Measurements from ENCODE around the gene NAGPA.

NAGPA gene

GRCh38 chr16:4991754-4992153, 42.0 kb downstream of the NAGPA start:
- TF ChIP-seq SPI1 (IDR thresholded peaks at IDR 0.05; ENCODE audit: borderline replicate concordance, low read depth), result no peak
- Histone ChIP-seq H3K27ac (replicated peaks) (no peak overlapping the region), H3K4me3 (replicated peaks; ENCODE audit: insufficient read depth, low read length) (no peak overlapping the region), H3K27me3 (ENCODE audit: insufficient read depth, poor library complexity, severe bottlenecking) (peaks cover 19% of the 10 kb centered on the region)
- no peak for DNase-seq (ENCODE audit: low read depth in 1 of 2, low spot score in 1 of 2)

DNA sequence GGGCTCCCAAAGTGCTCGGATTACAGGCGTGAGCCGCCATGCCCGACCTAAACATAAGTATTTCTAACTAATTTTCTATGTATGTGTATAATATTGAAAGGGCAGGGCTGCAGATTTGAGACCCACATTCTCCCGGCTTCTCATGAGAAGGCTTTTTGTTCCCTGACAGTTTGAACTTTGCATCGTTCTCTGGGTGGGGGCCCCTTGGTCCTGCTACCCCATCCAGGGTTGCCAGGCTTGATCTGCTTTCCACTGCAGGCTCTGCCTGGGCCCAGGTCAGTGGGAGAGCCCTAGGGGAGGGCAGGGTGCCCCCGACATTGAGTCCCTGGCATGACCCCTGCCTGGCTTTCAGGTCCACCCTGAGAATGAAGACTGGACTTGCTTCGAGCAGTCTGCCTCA, 43.3 kb downstream of the NAGPA start:
- no peak for DNase-seq (ENCODE audit: low read depth in 1 of 2, low spot score in 1 of 2)

DNA sequence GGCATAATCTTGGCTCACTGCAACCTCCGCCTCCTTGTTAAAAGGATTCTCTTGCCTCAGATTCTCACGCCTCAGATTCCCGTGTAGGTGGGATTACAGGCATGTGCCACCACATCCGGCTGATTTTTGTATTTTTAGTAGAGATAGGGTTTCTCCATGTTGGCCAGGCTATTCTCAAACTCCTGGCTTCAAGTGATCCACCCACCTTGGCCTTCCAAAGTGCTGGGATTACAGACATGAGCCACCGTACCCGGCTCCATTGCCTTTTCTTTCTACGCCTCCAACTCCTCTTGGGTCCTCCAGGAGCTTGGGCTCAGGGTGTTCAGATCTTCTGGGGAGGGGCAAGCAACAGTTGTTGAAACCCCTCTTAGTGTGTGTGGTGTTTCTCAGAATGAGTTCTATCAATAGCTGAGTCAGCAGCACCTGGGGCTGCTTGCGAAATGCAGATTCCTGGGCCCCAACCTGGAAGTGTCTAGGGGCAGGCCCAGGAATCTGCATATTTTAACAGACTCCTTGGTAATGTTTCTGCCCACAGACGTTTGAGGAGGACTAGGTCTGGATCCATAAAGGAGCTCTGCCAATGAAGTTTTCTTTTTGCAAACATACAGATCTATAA, 44.2 kb downstream of the NAGPA start:
- no peak for DNase-seq (ENCODE audit: low read depth in 1 of 2, low spot score in 1 of 2)
- peaks cover 19% of the 10 kb centered on the region for H3K27me3 ChIP-seq (ENCODE audit: insufficient read depth, poor library complexity, severe bottlenecking)
- no peak for TF ChIP-seq REST (IDR thresholded peaks at IDR 0.05; ENCODE audit: insufficient replicate concordance, low read depth)
- no peak for TF ChIP-seq POLR2AphosphoS5 (IDR thresholded peaks at IDR 0.05; ENCODE audit: low read depth)
- no peak for TF ChIP-seq CTCF (IDR thresholded peaks at IDR 0.05; ENCODE audit: insufficient read depth, low read length)
- no peak for TF ChIP-seq SPI1 (IDR thresholded peaks at IDR 0.05; ENCODE audit: borderline replicate concordance, low read depth)
- no peak for TF ChIP-seq GABPA (IDR thresholded peaks at IDR 0.05; ENCODE audit: low read depth)
- no peak overlapping the region for H3K4me3 ChIP-seq (replicated peaks; ENCODE audit: insufficient read depth, low read length)
- H3K27ac ChIP-seq (replicated peaks), result no peak overlapping the region

More for the DNA sequence above, 43.3 kb downstream of the NAGPA start:
- TF ChIP-seq SPI1 (IDR thresholded peaks at IDR 0.05; ENCODE audit: borderline replicate concordance, low read depth) (no peak), REST (IDR thresholded peaks at IDR 0.05; ENCODE audit: insufficient replicate concordance, low read depth) (no peak), CTCF (IDR thresholded peaks at IDR 0.05; ENCODE audit: insufficient read depth, low read length) (no peak), GABPA (IDR thresholded peaks at IDR 0.05; ENCODE audit: low read depth) (no peak), POLR2AphosphoS5 (IDR thresholded peaks at IDR 0.05; ENCODE audit: low read depth) (no peak)
- no peak overlapping the region for H3K4me3 ChIP-seq (replicated peaks; ENCODE audit: insufficient read depth, low read length)
- H3K27me3 ChIP-seq (ENCODE audit: insufficient read depth, poor library complexity, severe bottlenecking), result peaks cover 19% of the 10 kb centered on the region
- no peak overlapping the region for H3K27ac ChIP-seq (replicated peaks)

DNA sequence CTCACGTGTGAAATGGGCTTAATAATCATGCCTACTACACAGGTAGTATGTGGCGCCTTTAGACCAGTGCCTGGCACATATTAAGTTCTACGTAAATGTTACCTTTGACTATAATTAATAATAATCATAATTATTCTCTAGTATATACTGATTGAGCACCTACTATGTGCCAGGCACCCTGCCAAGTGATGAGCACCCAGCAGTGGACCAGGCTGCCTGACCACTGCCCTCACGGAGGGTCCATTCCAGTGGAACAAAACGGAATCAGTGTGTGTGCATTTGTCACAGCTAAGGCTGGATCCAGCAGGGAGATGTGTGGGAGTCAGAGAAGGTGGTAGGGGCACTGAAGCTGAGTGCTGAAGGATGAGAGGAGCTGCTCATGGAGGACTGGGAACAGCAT, 45.1 kb downstream of the NAGPA start:
- no peak for DNase-seq (ENCODE audit: low read depth in 1 of 2, low spot score in 1 of 2)
- H3K27me3 ChIP-seq (ENCODE audit: insufficient read depth, poor library complexity, severe bottlenecking), result peaks cover 19% of the 10 kb centered on the region
- no peak overlapping the region for H3K27ac ChIP-seq (replicated peaks)
- TF ChIP-seq SPI1 (IDR thresholded peaks at IDR 0.05; ENCODE audit: borderline replicate concordance, low read depth) (no peak), REST (IDR thresholded peaks at IDR 0.05; ENCODE audit: insufficient replicate concordance, low read depth) (no peak), GABPA (IDR thresholded peaks at IDR 0.05; ENCODE audit: low read depth) (no peak), POLR2AphosphoS5 (IDR thresholded peaks at IDR 0.05; ENCODE audit: low read depth) (no peak), CTCF (IDR thresholded peaks at IDR 0.05; ENCODE audit: insufficient read depth, low read length) (no peak)
- no peak overlapping the region for H3K4me3 ChIP-seq (replicated peaks; ENCODE audit: insufficient read depth, low read length)
